Mucosa of descending colon (tissue), 3 donors: Measurements from ENCODE around the gene FGF18. TPM values are rescaled to one million over a fixed set of nuclear protein-coding genes. Genes with fewer than 3 reads are reported as not detected.

ENCODE experiments used
- ATAC-seq: fragments of 200-7000 bp; cut with Tn5 transposase; one replicate; pipeline ENCODE4 v1.9.1; 2020; ENCODE audit warnings: mild to moderate bottlenecking, moderate library complexity
- DNase-seq, 3 donors: peaks; one replicate each; pipeline ENCODE4 v3.0.0-alpha.2; 2020
- H3K36me3 ChIP-seq: fragments of 200-600 bp; one replicate; pipeline ENCODE4 v1.8.0; 2021; ENCODE audit warnings: low read depth, mild to moderate bottlenecking
- H3K4me1 ChIP-seq: fragments of 200-600 bp; one replicate; pipeline ENCODE4 v1.8.0; 2021; ENCODE audit warnings: low read depth, mild to moderate bottlenecking
- H3K4me3 ChIP-seq: fragments of 200-600 bp; one replicate; pipeline ENCODE4 v1.8.0; 2021; ENCODE audit warnings: mild to moderate bottlenecking
- H3K9me3 ChIP-seq: fragments of 200-600 bp; one replicate; pipeline ENCODE4 v1.8.0; 2021; ENCODE audit warnings: mild to moderate bottlenecking
- intact Hi-C, 2 donors: fragments of 100-400 bp; cut with DNase I in 1 of 2; cut with micrococcal nuclease in 1 of 2; formaldehyde crosslinking; loops; one replicate each; pipeline versions ENCODE4 v1.11.0 to v1.11.1; 2022; cut with DNase I, micrococcal nuclease
- total RNA-seq, 3 donors: library from RNA; stranded (reverse); fragmentation: NEBNext Ultra II Directional in 2 of 3; extraction: Animal tissue kit (Norgen Biotek cat#: 25700) in 2 of 3; gene quantifications; one replicate each; pipeline versions ENCODE4 v1.2.1 to v1.2.4, GENCODE V29; 2021 to 2023
- TF ChIP-seq, protein P1 (sequence below): fragments of 200-600 bp; IDR thresholded peaks from one replicate; pipeline ENCODE4 v1.8.0; 2022; ENCODE audit warnings: antibody characterized with exemption, mild to moderate bottlenecking
- donor health status: DM: no; HTN: no; CAD: no; lungs with moderate emphysema.
- donor health status: DM: no; HTN: no; CAD: no.
- donor health status: DM: no; HTN: yes; CAD: no.

Gene FGF18
- total RNA-seq, 3 donors from 2014 or later = 0.16 to 0.63 TPM; not detected in 1

DNA sequence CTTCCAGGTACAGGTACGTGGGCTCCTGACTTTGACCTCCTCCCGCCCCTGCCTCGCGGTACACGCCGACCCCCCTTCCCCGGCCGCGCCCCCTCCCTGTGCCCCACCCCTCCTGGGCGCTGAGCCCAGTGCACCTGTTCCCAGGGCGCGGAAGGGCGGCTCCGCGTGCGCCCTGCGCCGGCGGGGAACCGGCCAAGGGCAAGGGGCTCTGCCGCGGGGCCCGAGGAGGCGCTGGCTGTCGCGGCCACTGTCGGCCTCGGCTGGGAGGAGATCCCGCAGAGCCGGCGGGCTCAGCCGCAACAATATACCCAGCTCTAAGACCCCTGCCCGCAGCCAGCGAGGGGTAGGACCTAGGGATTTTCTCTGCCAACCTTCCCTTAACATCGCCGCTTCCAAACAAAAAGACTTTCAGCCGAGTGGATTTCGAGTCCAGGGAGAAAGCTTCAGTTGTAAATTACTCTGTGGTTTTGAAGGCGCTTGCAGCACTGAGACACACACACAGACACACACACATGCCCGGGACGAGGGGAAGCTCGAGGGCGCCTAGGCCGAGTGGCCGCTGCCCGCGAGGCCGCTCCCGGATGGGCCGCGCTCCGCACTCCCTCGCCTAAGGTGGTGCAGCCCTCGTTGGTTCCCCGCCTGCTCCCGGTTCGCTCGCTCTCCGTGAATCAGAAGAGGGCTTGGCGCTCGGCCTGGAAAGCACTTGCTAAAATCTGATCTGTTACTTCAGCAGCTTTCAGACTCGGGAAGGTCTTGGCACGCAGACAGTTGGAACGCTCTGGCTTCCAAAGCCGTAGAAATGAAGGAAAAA lies 1.2 kb downstream of the FGF18 start:
- DNase-seq = peak; percentile 67 to 82 (median 72)
- TF ChIP-seq, protein P1, sequence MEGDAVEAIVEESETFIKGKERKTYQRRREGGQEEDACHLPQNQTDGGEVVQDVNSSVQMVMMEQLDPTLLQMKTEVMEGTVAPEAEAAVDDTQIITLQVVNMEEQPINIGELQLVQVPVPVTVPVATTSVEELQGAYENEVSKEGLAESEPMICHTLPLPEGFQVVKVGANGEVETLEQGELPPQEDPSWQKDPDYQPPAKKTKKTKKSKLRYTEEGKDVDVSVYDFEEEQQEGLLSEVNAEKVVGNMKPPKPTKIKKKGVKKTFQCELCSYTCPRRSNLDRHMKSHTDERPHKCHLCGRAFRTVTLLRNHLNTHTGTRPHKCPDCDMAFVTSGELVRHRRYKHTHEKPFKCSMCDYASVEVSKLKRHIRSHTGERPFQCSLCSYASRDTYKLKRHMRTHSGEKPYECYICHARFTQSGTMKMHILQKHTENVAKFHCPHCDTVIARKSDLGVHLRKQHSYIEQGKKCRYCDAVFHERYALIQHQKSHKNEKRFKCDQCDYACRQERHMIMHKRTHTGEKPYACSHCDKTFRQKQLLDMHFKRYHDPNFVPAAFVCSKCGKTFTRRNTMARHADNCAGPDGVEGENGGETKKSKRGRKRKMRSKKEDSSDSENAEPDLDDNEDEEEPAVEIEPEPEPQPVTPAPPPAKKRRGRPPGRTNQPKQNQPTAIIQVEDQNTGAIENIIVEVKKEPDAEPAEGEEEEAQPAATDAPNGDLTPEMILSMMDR = no peak

DNA sequence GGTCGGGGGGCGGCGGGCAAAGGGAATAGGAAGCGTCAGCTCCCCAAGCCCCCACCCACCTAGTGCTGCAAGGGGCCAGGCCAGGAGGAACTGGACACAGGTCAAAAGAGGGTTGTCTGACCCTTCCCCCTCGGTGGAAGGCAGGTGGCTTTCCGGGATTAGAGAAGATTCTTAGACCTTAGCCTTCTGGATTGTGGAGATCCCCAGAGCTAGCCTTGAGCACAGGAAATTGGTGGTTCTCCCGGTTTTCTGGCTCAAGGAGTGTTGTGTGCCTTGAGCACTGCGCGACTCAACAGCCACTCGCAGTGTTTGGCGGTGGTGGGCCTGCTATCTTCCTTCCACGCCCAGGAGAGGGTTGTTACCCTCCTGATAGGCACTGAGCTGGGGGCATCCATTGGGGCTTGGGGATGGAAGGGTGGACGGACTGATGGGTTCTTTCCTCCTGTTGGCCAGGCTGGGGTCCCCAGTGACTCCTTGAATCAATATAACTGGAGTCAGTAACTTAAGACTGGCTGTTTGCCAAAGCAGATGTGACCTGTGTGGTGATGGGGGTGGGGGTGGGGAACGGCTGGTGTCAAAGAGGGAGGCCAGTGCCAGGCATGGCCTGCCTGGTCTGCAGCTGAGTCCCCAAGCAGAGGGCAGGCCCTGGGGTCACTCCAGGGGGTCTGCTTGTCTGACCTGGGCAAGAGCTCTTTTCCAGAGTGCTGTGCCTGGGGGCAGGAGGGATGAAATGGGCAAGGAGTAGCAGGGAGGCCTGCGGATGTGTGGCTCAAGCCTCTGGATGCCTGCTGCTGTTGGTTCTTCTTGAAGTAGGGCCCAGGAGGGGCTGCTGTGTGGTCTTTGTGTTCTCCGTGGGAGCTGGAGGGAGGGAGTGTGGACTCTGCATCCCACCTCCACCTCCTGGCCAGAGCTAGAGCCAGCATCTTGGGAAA lies 2.1 kb downstream of the FGF18 start:
- Histone ChIP-seq H3K4me1 (peaks cover 23% of the 10 kb centered on the region), H3K9me3 (no peaks in the 10 kb centered on the region), H3K4me3 (no peak overlapping the region), H3K36me3 (no peaks in the 10 kb centered on the region)
- TF ChIP-seq, protein P1 = no peak
- ATAC-seq (no peak), DNase-seq (peak in 1 of 3 donors; percentile 20)
- intact Hi-C loops = loop anchor here in 1 of 2 donors (10.0 kb wide), 1 partner anchor 623 kb away; no protein-coding TSS in a partner anchor

More for the DNA sequence above, 1.2 kb downstream of the FGF18 start:
- intact Hi-C loops = loop anchor here in 1 of 2 donors (10.0 kb wide), 1 partner anchor 624 kb away; no protein-coding TSS in a partner anchor
- no peaks in the 10 kb centered on the region for H3K36me3 ChIP-seq
- H3K4me3 ChIP-seq = no peak overlapping the region
- ATAC-seq = peak; percentile 70
- H3K9me3 ChIP-seq = no peaks in the 10 kb centered on the region
- H3K4me1 ChIP-seq = peaks cover 23% of the 10 kb centered on the region

GRCh38 chr5:171422495-171422894 lies 3.0 kb downstream of the FGF18 start:
- H3K36me3 ChIP-seq = no peaks in the 10 kb centered on the region
- TF ChIP-seq, protein P1 = no peak
- ATAC-seq (no peak), DNase-seq (no peak)
- no peaks in the 10 kb centered on the region for H3K9me3 ChIP-seq
- intact Hi-C loops = loop anchor here in 1 of 2 donors (10.0 kb wide), 1 partner anchor 622 kb away; no protein-coding TSS in a partner anchor
- H3K4me3 ChIP-seq = no peak overlapping the region
- H3K4me1 ChIP-seq = peaks cover 23% of the 10 kb centered on the region

GRCh38 chr5:171422902-171423663 lies 3.6 kb downstream of the FGF18 start:
- ATAC-seq (no peak), DNase-seq (peak in 1 of 3 donors; percentile 14)
- no peaks in the 10 kb centered on the region for H3K9me3 ChIP-seq
- H3K4me3 ChIP-seq = no peak overlapping the region
- peaks cover 23% of the 10 kb centered on the region for H3K4me1 ChIP-seq
- intact Hi-C loops = loop anchor here in 1 of 2 donors (10.0 kb wide), 1 partner anchor 622 kb away; no protein-coding TSS in a partner anchor
- TF ChIP-seq, protein P1 = no peak
- H3K36me3 ChIP-seq = no peaks in the 10 kb centered on the region

- DNase-seq (no peak), ATAC-seq (no peak)
Observed at GRCh38 chr5:171424726-171425125, 5.3 kb downstream of the FGF18 start.

More at GRCh38 chr5:171424726-171425125, 5.3 kb downstream of the FGF18 start:
- intact Hi-C loops = loop anchor here in 1 of 2 donors (10.0 kb wide), 1 partner anchor 620 kb away; no protein-coding TSS in a partner anchor
- H3K4me1 ChIP-seq = peaks cover 13% of the 10 kb centered on the region
- H3K4me3 ChIP-seq = no peak overlapping the region
- no peaks in the 10 kb centered on the region for H3K36me3 ChIP-seq
- TF ChIP-seq, protein P1 = no peak
- H3K9me3 ChIP-seq = no peaks in the 10 kb centered on the region
